H1 (cell line): ENCODE data around the gene MYOCOS. TPM values are rescaled to one million over a fixed set of nuclear protein-coding genes. Genes with fewer than 3 reads are reported as not detected.

ENCODE experiments used
- CTCF ChIA-PET: fragments of 300-600 bp; sonication (Branson Sonifier 250); formaldehyde crosslinking; loops from one replicate; lab custom pipeline; 2021; ENCODE audit not compliant: partially characterized antibody; lab: Charles Lee
- POLR2A ChIA-PET: fragments of 300-600 bp; sonication (Branson Sonifier 250); formaldehyde crosslinking; loops from one replicate; lab custom pipeline; 2021; ENCODE audit warnings: inconsistent platforms; ENCODE audit not compliant: partially characterized antibody; lab: Charles Lee
- DNase-seq, 2 experiments: peaks; one replicate each; pipeline versions ENCODE4 v3.0.0 to v3.0.0-alpha.2; 2010 to 2022; ENCODE audit warnings: low spot score in 2 of 2, low read depth in 1 of 2, mixed read lengths in 1 of 2
- FAIRE-seq: peaks from 2 replicates; lab custom pipeline; 2011; peaks lifted over from hg19 to GRCh38; lab: Jason Lieb, UNC
- H2AFZ ChIP-seq: 2 replicates; pipeline ENCODE4 v1.8.1; 2012; ENCODE audit warnings: low read length, inconsistent platforms
- H2AK5ac ChIP-seq: 2 replicates; pipeline ENCODE4 v1.6.1; 2013; ENCODE audit warnings: low read depth, low read length
- H2BK120ac ChIP-seq: replicated peaks from 2 replicates; pipeline ENCODE3; 2013; ENCODE audit warnings: low read depth, low read length, inconsistent platforms
- H2BK12ac ChIP-seq: 2 replicates; pipeline ENCODE4 v1.6.1; 2013; ENCODE audit warnings: low read depth, low read length
- H2BK15ac ChIP-seq: 2 replicates; pipeline ENCODE4 v1.6.1; 2013; ENCODE audit warnings: low read length
- H2BK20ac ChIP-seq: 2 replicates; pipeline ENCODE4 v1.6.1; 2013; ENCODE audit warnings: low read length
- H2BK5ac ChIP-seq: 2 replicates; pipeline ENCODE4 v1.6.1; 2013; ENCODE audit warnings: low read depth, low read length
- H3K14ac ChIP-seq: 2 replicates; pipeline ENCODE4 v1.6.1; 2013; ENCODE audit warnings: inconsistent platforms; ENCODE audit not compliant: insufficient read length
- H3K18ac ChIP-seq: 2 replicates; pipeline ENCODE4 v1.6.1; 2013; ENCODE audit warnings: low read length; ENCODE audit errors: extremely low read depth
- H3K23ac ChIP-seq: 2 replicates; pipeline ENCODE4 v1.6.1; 2013; ENCODE audit warnings: inconsistent platforms; ENCODE audit not compliant: insufficient read length
- H3K23me2 ChIP-seq: 2 replicates; pipeline ENCODE4 v1.6.1; 2013; ENCODE audit warnings: low read depth, low read length
- H3K27ac ChIP-seq: 2 replicates; pipeline ENCODE4 v1.6.1; 2011; ENCODE audit warnings: low read depth, low read length, inconsistent platforms
- H3K27me3 ChIP-seq, 4 experiments: replicated peaks in 1 of 4; 1 replicate in 1 of 4; 2 replicates in 3 of 4; pipeline versions ENCODE4 v1.6.1 to v1.8.1; 2011 to 2013; ENCODE audit warnings: low read length in 3 of 4, mild to moderate bottlenecking in 3 of 4, inconsistent platforms in 2 of 4, mixed read lengths in 2 of 4, moderate library complexity in 1 of 4; ENCODE audit not compliant: control insufficient read depth in 3 of 4, insufficient read depth in 3 of 4; ENCODE audit errors: extremely low read depth in 1 of 4
- H3K36me3 ChIP-seq, 4 experiments: 2 replicates each; pipeline versions ENCODE4 v1.6.1 to v1.8.1; 2011 to 2013; ENCODE audit warnings: mild to moderate bottlenecking in 4 of 4, low read length in 3 of 4, moderate library complexity in 2 of 4, control low read depth in 1 of 4, inconsistent platforms in 1 of 4; ENCODE audit not compliant: insufficient read depth in 4 of 4, control insufficient read depth in 2 of 4
- H3K4ac ChIP-seq: replicated peaks from 2 replicates; pipeline ENCODE3; 2013; ENCODE audit warnings: low read length, low read depth, mixed read lengths, inconsistent platforms; ENCODE audit not compliant: insufficient read length
- H3K4me1 ChIP-seq, 4 experiments: replicated peaks in 1 of 4; 1 replicate in 1 of 4; 2 replicates in 3 of 4; pipeline versions ENCODE4 v1.6.1 to v1.8.1; 2011 to 2013; ENCODE audit warnings: low read length in 3 of 4, inconsistent platforms in 2 of 4, mixed read lengths in 1 of 4; ENCODE audit not compliant: insufficient read depth in 4 of 4, control insufficient read depth in 3 of 4
- H3K4me2 ChIP-seq, 2 experiments: 2 replicates each; pipeline versions ENCODE4 v1.6.1 to v1.8.1; 2011 to 2013; ENCODE audit warnings: low read depth in 2 of 2, low read length in 2 of 2, control low read depth in 1 of 2, inconsistent platforms in 1 of 2, mild to moderate bottlenecking in 1 of 2; ENCODE audit not compliant: insufficient read depth in 1 of 2
- H3K4me3 ChIP-seq, 4 experiments: fragments of 200-600, 300-600 bp in 1 of 4; sonication (generic), shearing (Covaris generic), sonication (Bioruptor Twin) in 1 of 4; 2 replicates each; pipeline versions ENCODE4 v1.5.1 to v1.8.1; 2011 to 2016; ENCODE audit warnings: low read length in 4 of 4, low read depth in 3 of 4, control low read depth in 2 of 4, inconsistent platforms in 2 of 4, mild to moderate bottlenecking in 2 of 4, mixed read lengths in 1 of 4, moderate library complexity in 1 of 4; ENCODE audit not compliant: insufficient read depth in 2 of 4; ENCODE audit errors: extremely low read depth in 1 of 4
- H3K56ac ChIP-seq: replicated peaks from 2 replicates; pipeline ENCODE3; 2013; ENCODE audit warnings: low read depth, mild to moderate bottlenecking, mixed read lengths, low read length, inconsistent platforms; ENCODE audit not compliant: insufficient read length
- H3K79me1 ChIP-seq: 2 replicates; pipeline ENCODE4 v1.6.1; 2013; ENCODE audit warnings: low read depth, low read length, control low read depth
- H3K79me2 ChIP-seq, 2 experiments: 2 replicates each; pipeline versions ENCODE4 v1.6.1 to v1.8.1; 2012 to 2013; ENCODE audit warnings: low read length in 2 of 2, mild to moderate bottlenecking in 2 of 2, inconsistent platforms in 1 of 2; ENCODE audit not compliant: insufficient read depth in 2 of 2, control insufficient read depth in 1 of 2
- H3K9ac ChIP-seq, 4 experiments: replicated peaks in 1 of 4; 1 replicate in 1 of 4; 2 replicates in 3 of 4; pipeline versions ENCODE4 v1.6.1 to v1.8.1; 2011 to 2013; ENCODE audit warnings: low read depth in 3 of 4, low read length in 3 of 4, control low read depth in 2 of 4, mild to moderate bottlenecking in 2 of 4, moderate library complexity in 2 of 4, inconsistent platforms in 1 of 4; ENCODE audit errors: extremely low read depth in 1 of 4
- H3K9me3 ChIP-seq, 2 experiments: 2 replicates each; pipeline versions ENCODE4 v1.6.1 to v1.8.1; 2012 to 2013; ENCODE audit warnings: mild to moderate bottlenecking in 2 of 2, moderate library complexity in 2 of 2, control low read depth in 1 of 2, inconsistent platforms in 1 of 2, low read depth in 1 of 2, low read length in 1 of 2, mixed read lengths in 1 of 2; ENCODE audit not compliant: insufficient read depth in 2 of 2
- H4K20me1 ChIP-seq, 2 experiments: replicated peaks in 1 of 2; 2 replicates each; pipeline versions ENCODE3 to v1.8.1; 2011 to 2013; ENCODE audit warnings: inconsistent platforms in 2 of 2, low read length in 2 of 2, mild to moderate bottlenecking in 1 of 2; ENCODE audit not compliant: insufficient read depth in 2 of 2, control insufficient read depth in 1 of 2
- H4K5ac ChIP-seq: 2 replicates; pipeline ENCODE4 v1.6.1; 2013; ENCODE audit warnings: low read length, low read depth, mixed read lengths, inconsistent platforms; ENCODE audit not compliant: insufficient read length
- H4K8ac ChIP-seq: 2 replicates; pipeline ENCODE4 v1.8.0; 2013; ENCODE audit warnings: mild to moderate bottlenecking, moderate library complexity, low read length, inconsistent platforms; ENCODE audit not compliant: insufficient read depth; ENCODE audit errors: extremely low read depth
- H4K91ac ChIP-seq: replicated peaks from 2 replicates; pipeline ENCODE3; 2013; ENCODE audit warnings: low read length, mixed read lengths, inconsistent platforms; ENCODE audit not compliant: insufficient read length
- BCL11A ChIP-seq, 2 experiments: IDR thresholded peaks; one replicate each; pipeline ENCODE4 v1.6.1; 2011; ENCODE audit warnings: low read depth in 2 of 2, low read length in 2 of 2, mild to moderate bottlenecking in 2 of 2
- E2F6 ChIP-seq: IDR thresholded peaks from 2 replicates; pipeline ENCODE4 v1.6.1; 2012; ENCODE audit warnings: inconsistent platforms
- EGR1 ChIP-seq: IDR thresholded peaks from 2 replicates; pipeline ENCODE4 v1.6.1; 2011; ENCODE audit warnings: low read depth, low read length, borderline replicate concordance
- EP300 ChIP-seq, 2 experiments: IDR thresholded peaks; 1 replicate in 1 of 2; 2 replicates in 1 of 2; pipeline ENCODE4 v1.6.1; 2011 to 2012; ENCODE audit warnings: low read depth in 2 of 2, low read length in 2 of 2, mild to moderate bottlenecking in 2 of 2, borderline replicate concordance in 1 of 2, inconsistent platforms in 1 of 2, moderate library complexity in 1 of 2
- KDM5A ChIP-seq: fragments of 200-600 bp; IDR thresholded peaks from 2 replicates; pipeline ENCODE4 v1.7.1; 2012; ENCODE audit warnings: mild to moderate bottlenecking, low read length, inconsistent platforms, mixed read lengths
- MAFK ChIP-seq: IDR thresholded peaks from 2 replicates; pipeline ENCODE4 v1.6.1; 2012; ENCODE audit warnings: low read depth, mild to moderate bottlenecking, improper control_type of control experiment, low read length
- MAX ChIP-seq: IDR thresholded peaks from 2 replicates; pipeline ENCODE4 v1.6.1; 2012; ENCODE audit warnings: inconsistent platforms
- PHF8 ChIP-seq: fragments of 200-600 bp; sonication (generic); conservative IDR thresholded peaks from 2 replicates; pipeline ENCODE4 v1.7.1; 2012; ENCODE audit warnings: low read depth, mild to moderate bottlenecking, inconsistent platforms, low read length, moderate library complexity
- RXRA ChIP-seq: IDR thresholded peaks from 2 replicates; pipeline ENCODE4 v1.6.1; 2011; ENCODE audit warnings: low read depth, mild to moderate bottlenecking, low read length, moderate library complexity; ENCODE audit not compliant: insufficient read depth
- SIN3A ChIP-seq, 2 experiments: IDR thresholded peaks in 1 of 2; conservative IDR thresholded peaks in 1 of 2; 2 replicates each; pipeline ENCODE4 v1.6.1; 2011 to 2012; ENCODE audit warnings: low read length in 2 of 2, improper control_type of control experiment in 1 of 2, low read depth in 1 of 2, mild to moderate bottlenecking in 1 of 2
- SRF ChIP-seq: IDR thresholded peaks from 2 replicates; pipeline ENCODE4 v1.6.1; 2011; ENCODE audit warnings: mild to moderate bottlenecking, low read depth, low read length, moderate library complexity
- TAF1 ChIP-seq: IDR thresholded peaks from 2 replicates; pipeline ENCODE4 v1.6.1; 2011; ENCODE audit warnings: mild to moderate bottlenecking, low read depth, low read length
- TAF7 ChIP-seq: optimal IDR thresholded peaks from 2 replicates; pipeline ENCODE3; 2011; ENCODE audit warnings: low read depth, mild to moderate bottlenecking, inconsistent platforms, low read length, moderate library complexity, borderline replicate concordance
- WGBS, 2 experiments: shearing (Covaris generic) in 1 of 2; methylation state at CpG; one replicate each; pipeline versions ENCODE4 v1.1.6 to v1.1.7; 2013 to 2015; ENCODE audit warnings: low lambda C conversion rate in 2 of 2, mixed read lengths in 2 of 2, inconsistent platforms in 1 of 2, low coverage in 1 of 2, missing lambda C conversion rate in 1 of 2; ENCODE audit not compliant: insufficient replicate concordance in 2 of 2, insufficient coverage in 1 of 2, insufficient read length in 1 of 2; ENCODE audit errors: extremely low coverage in 1 of 2, missing lambda C conversion rate in 1 of 2; 5-methylcytosine and 5-hydroxymethylcytosine counted together
- polyA plus RNA-seq, 7 experiments: library from polyadenylated mRNA; depleted of rRNA in 3 of 7; stranded (reverse) in 5 of 7; unstranded in 2 of 7; fragments of >200 nt in 5 of 7; fragments of 200-250 nt in 2 of 7; gene quantifications; 1 replicate in 5 of 7; 2 replicates in 1 of 7; 4 replicates in 1 of 7; pipeline versions ENCODE4 v1.2.1 to v1.2.3, GENCODE V29; 2011 to 2013; ENCODE audit warnings: missing spikeins in 2 of 7, mixed read lengths in 2 of 7
- total RNA-seq: library from RNA; stranded (reverse); fragmentation: NEBNext Ultra II Directional; extraction: Animal tissue kit (Norgen Biotek cat#: 25700); gene quantifications from 2 replicates; pipeline ENCODE4 v1.2.1, GENCODE V29; 2021

The MYOCOS gene
- total and polyA plus RNA-seq, 2 of the 8 experiments (the other 6 are each of a cell fraction or from before 2014, with no cell fraction given), result not detected

- Histone ChIP-seq H3K4ac (no peak overlapping the region), H4K20me1 (no peaks in the 10 kb centered on the region), H3K36me3 (peaks cover 0 to 15% (median 8%) of the 10 kb centered on the region in 4 experiments; a peak in 6 of 8 replicates), H3K4me2 (no peak overlapping the region), H3K4me1 (no peaks in the 10 kb centered on the region), H3K27me3 (no peaks in the 10 kb centered on the region), H2BK15ac (no peak overlapping the region), H2AFZ (no peak overlapping the region), H3K4me3 (no peak overlapping the region), H2BK20ac (no peak overlapping the region), H3K9ac (no peak overlapping the region), H3K23me2 (no peaks in the 10 kb centered on the region), H3K27ac (no peak overlapping the region), H2BK5ac (no peak overlapping the region), H3K14ac (no peak overlapping the region), H3K18ac (no peak overlapping the region), H4K5ac (no peak overlapping the region), H3K79me1 (no peaks in the 10 kb centered on the region), H2BK12ac (no peak overlapping the region), H4K8ac (no peak overlapping the region), H4K91ac (no peak overlapping the region), H3K23ac (no peak overlapping the region), H2BK120ac (no peak overlapping the region), H3K79me2 (no peaks in the 10 kb centered on the region), H3K9me3 (no peaks in the 10 kb centered on the region), H2AK5ac (no peak overlapping the region), H3K56ac (no peak overlapping the region)
- 84% methylated on average over 1 of the region's 1 CpG; no CpG with 5 or more reads in 1 of the 2 experiments for WGBS, 2 experiments
- ChIA-PET POLR2A (interaction anchor here (1.2 to 3.3 kb wide), 3 partner anchors 12 to 112 kb away, joined by 3 to 10 read pairs (median 5); partner anchors contain the start of gene PRRC2C), CTCF (interaction anchor here (0.5 to 1.9 kb wide), 5 partner anchors 12 to 167 kb away, joined by 3 to 6 read pairs (median 3); no protein-coding TSS in a partner anchor)
- DNase-seq (no peak), FAIRE-seq (no peak)
- no peak for TF ChIP-seq MAFK
- no peak for TF ChIP-seq E2F6
- TF ChIP-seq RXRA, result no peak
- no peak for TF ChIP-seq KDM5A
- no peak for TF ChIP-seq TAF7
- no peak for TF ChIP-seq BCL11A (IDR thresholded peaks at IDR 0.05; ENCODE audit: low read depth in 2 of 2, low read length in 2 of 2)
- TF ChIP-seq SRF, result no peak
- no peak for TF ChIP-seq TAF1
- TF ChIP-seq EGR1, result no peak
- TF ChIP-seq PHF8, result no peak
- TF ChIP-seq EP300 (IDR thresholded peaks at IDR 0.05; ENCODE audit: borderline replicate concordance in 1 of 2, low read depth in 2 of 2, low read length in 2 of 2), result no peak
- no peak for TF ChIP-seq MAX
- no peak for TF ChIP-seq SIN3A (conservative IDR thresholded peaks at IDR 0.05 in 1 of 2, IDR thresholded peaks at IDR 0.05 in 1 of 2; ENCODE audit: low read depth in 1 of 2, low read length in 2 of 2)
These were observed 24.8 kb upstream of the MYOCOS start for GRCh38 chr1:171597203-171597602.
